Liver (tissue), 9 donors: ENCODE results near the gene BLTP1. TPM values are rescaled to one million over a fixed set of nuclear protein-coding genes. Genes with fewer than 3 reads are reported as not detected.

Experiments used
- DNase-seq: peaks from one replicate; pipeline ENCODE4 v3.0.0-alpha.2; 2017; ENCODE audit warnings: low spot score
- H3K27ac ChIP-seq, 2 donors: one replicate each; pipeline ENCODE4 v1.7.0; 2013; ENCODE audit warnings: inconsistent platforms in 2 of 2, low read length in 2 of 2, control low read depth in 1 of 2, low read depth in 1 of 2, mild to moderate bottlenecking in 1 of 2
- H3K27me3 ChIP-seq, 4 donors: one replicate each; pipeline versions ENCODE4 v1.6.1 to v1.7.0; 2013; ENCODE audit warnings: low read length in 3 of 4, inconsistent platforms in 1 of 4, mild to moderate bottlenecking in 1 of 4, moderate library complexity in 1 of 4; ENCODE audit not compliant: control insufficient read depth in 4 of 4, insufficient read depth in 4 of 4
- H3K36me3 ChIP-seq, 4 donors: one replicate each; pipeline versions ENCODE4 v1.6.1 to v1.7.0; 2013; ENCODE audit warnings: low read length in 3 of 4, mild to moderate bottlenecking in 3 of 4, low read depth in 1 of 4, moderate library complexity in 1 of 4; ENCODE audit not compliant: control insufficient read depth in 4 of 4, insufficient read depth in 3 of 4
- H3K4me1 ChIP-seq, 4 donors: one replicate each; pipeline versions ENCODE4 v1.6.1 to v1.7.0; 2013; ENCODE audit warnings: low read length in 3 of 4, mild to moderate bottlenecking in 3 of 4, moderate library complexity in 1 of 4; ENCODE audit not compliant: control insufficient read depth in 4 of 4, insufficient read depth in 4 of 4
- H3K4me3 ChIP-seq, 3 donors: one replicate each; pipeline versions ENCODE4 v1.6.1 to v1.7.0; 2013; ENCODE audit warnings: low read length in 3 of 3, control low read depth in 1 of 3, low read depth in 1 of 3, mild to moderate bottlenecking in 1 of 3
- H3K9ac ChIP-seq, 2 donors: one replicate each; pipeline ENCODE4 v1.7.0; 2013; ENCODE audit warnings: low read length in 2 of 2, mild to moderate bottlenecking in 2 of 2, moderate library complexity in 2 of 2, control low read depth in 1 of 2, low read depth in 1 of 2
- H3K9me3 ChIP-seq, 4 donors: one replicate each; pipeline versions ENCODE4 v1.6.1 to v1.7.0; 2013; ENCODE audit warnings: low read length in 3 of 4; ENCODE audit not compliant: control insufficient read depth in 4 of 4
- ATF3 ChIP-seq: IDR thresholded peaks from 2 replicates; pipeline ENCODE4 v1.6.1; 2016; ENCODE audit warnings: antibody characterized with exemption
- CTCF ChIP-seq: fragments of 150-350 bp; IDR thresholded peaks from 2 replicates; pipeline ENCODE4 v1.5.1; 2017; ENCODE audit warnings: improper control_type of control experiment, low read depth, low read length; ENCODE audit not compliant: missing input control
- EGR1 ChIP-seq, 2 donors: IDR thresholded peaks; 2 replicates each; pipeline ENCODE4 v1.6.1; 2016 to 2018; ENCODE audit warnings: antibody characterized with exemption in 2 of 2, low read depth in 2 of 2
- FOXA1 ChIP-seq: IDR thresholded peaks from 2 replicates; pipeline ENCODE4 v1.6.1; 2016; ENCODE audit warnings: antibody characterized with exemption
- FOXA2 ChIP-seq: IDR thresholded peaks from 2 replicates; pipeline ENCODE4 v1.6.1; 2016; ENCODE audit warnings: antibody characterized with exemption
- GABPA ChIP-seq, 2 donors: IDR thresholded peaks in 1 of 2; conservative IDR thresholded peaks in 1 of 2; 2 replicates each; pipeline ENCODE4 v1.6.1; 2016; ENCODE audit warnings: antibody characterized with exemption in 2 of 2, mild to moderate bottlenecking in 1 of 2, moderate library complexity in 1 of 2
- HNF4A ChIP-seq, 2 donors: conservative IDR thresholded peaks; 2 replicates each; pipeline ENCODE4 v1.6.1; 2016; ENCODE audit warnings: antibody characterized with exemption in 2 of 2, mild to moderate bottlenecking in 2 of 2
- HNF4G ChIP-seq: IDR thresholded peaks from 2 replicates; pipeline ENCODE4 v1.6.1; 2016; ENCODE audit warnings: antibody characterized with exemption
- JUND ChIP-seq, 2 donors: IDR thresholded peaks; 2 replicates each; pipeline ENCODE4 v1.6.1; 2016; ENCODE audit warnings: antibody characterized with exemption in 2 of 2
- MAX ChIP-seq: IDR thresholded peaks from 2 replicates; pipeline ENCODE4 v1.6.1; 2016; ENCODE audit warnings: antibody characterized with exemption
- NR2F2 ChIP-seq: IDR thresholded peaks from 2 replicates; pipeline ENCODE4 v1.6.1; 2016; ENCODE audit warnings: antibody characterized with exemption
- RAD21 ChIP-seq, 2 donors: IDR thresholded peaks; 2 replicates each; pipeline ENCODE4 v1.6.1; 2016; ENCODE audit warnings: antibody characterized with exemption in 2 of 2, mild to moderate bottlenecking in 2 of 2
- REST ChIP-seq: IDR thresholded peaks from 2 replicates; pipeline ENCODE4 v1.6.1; 2016; ENCODE audit warnings: antibody characterized with exemption, mild to moderate bottlenecking
- RXRA ChIP-seq, 2 donors: IDR thresholded peaks; 2 replicates each; pipeline ENCODE4 v1.6.1; 2017 to 2018; ENCODE audit warnings: antibody characterized with exemption in 2 of 2, mild to moderate bottlenecking in 1 of 2
- SP1 ChIP-seq: IDR thresholded peaks from 2 replicates; pipeline ENCODE4 v1.6.1; 2018; ENCODE audit warnings: antibody characterized with exemption, mild to moderate bottlenecking
- TAF1 ChIP-seq: conservative IDR thresholded peaks from 2 replicates; pipeline ENCODE4 v1.6.1; 2016; ENCODE audit warnings: antibody characterized with exemption, mild to moderate bottlenecking
- YY1 ChIP-seq: IDR thresholded peaks from 2 replicates; pipeline ENCODE4 v1.6.1; 2016; ENCODE audit warnings: antibody characterized with exemption, mild to moderate bottlenecking
- ZBTB33 ChIP-seq: IDR thresholded peaks from 2 replicates; pipeline ENCODE4 v1.6.1; 2016; ENCODE audit warnings: antibody characterized with exemption
- WGBS: extraction: QIAGEN DNeasy Blood & Tissue Kit; methylation state at CpG from one replicate; pipeline ENCODE4 v1.1.7; 2013; 5-methylcytosine and 5-hydroxymethylcytosine counted together
- polyA plus RNA-seq, 2 donors: library from polyadenylated mRNA; stranded (reverse) in 1 of 2; unstranded in 1 of 2; fragments of 200-250 nt in 1 of 2; fragments of >200 nt in 1 of 2; fragmentation: Nextera tagmentation in 1 of 2; extraction: Ambion mirVana in 1 of 2; gene quantifications; one replicate each; pipeline versions ENCODE4 v1.2.1 to v1.2.3, GENCODE V29; 2013 to 2015
- total RNA-seq, 2 donors: library from RNA; depleted of rRNA; stranded (reverse); fragments of >200 nt; gene quantifications; one replicate each; pipeline ENCODE4 v1.2.3, GENCODE V29; 2014
- donor health status: healthy.
- donor health status: healthy.
- donor health status: healthy.
- donor health status: healthy.
- donor health status: healthy.

Gene BLTP1
- total and polyA plus RNA-seq, 4 donors: 10.6 to 70.9 (median 25.3) TPM

- TF ChIP-seq JUND (IDR thresholded peaks at IDR 0.05): no peak
- 94% methylated on average over 4 of the region's 4 CpGs for WGBS
Observed at GRCh38 chr4:122167369-122167768, 15.2 kb downstream of the BLTP1 start.

GRCh38 chr4:122170775-122171174, 18.6 kb downstream of the BLTP1 start:
- Histone ChIP-seq H3K9ac (no peak overlapping the region), H3K9me3 (no peaks in the 10 kb centered on the region), H3K27ac (no peak overlapping the region), H3K27me3 (no peaks in the 10 kb centered on the region), H3K4me1 (peaks cover 0 to 4% (median 1%) of the 10 kb centered on the region in 4 donors), H3K4me3 (no peak overlapping the region), H3K36me3 (peaks cover 0 to 4% (median under 1%) of the 10 kb centered on the region in 4 donors)
- TF ChIP-seq ZBTB33 (no peak), MAX (no peak), CTCF (no peak), SP1 (no peak), HNF4A (conservative IDR thresholded peaks at IDR 0.05) (no peak), EGR1 (IDR thresholded peaks at IDR 0.05; ENCODE audit: low read depth in 2 of 2) (no peak), NR2F2 (no peak), RXRA (IDR thresholded peaks at IDR 0.05) (no peak), RAD21 (IDR thresholded peaks at IDR 0.05) (no peak), GABPA (IDR thresholded peaks at IDR 0.05 in 1 of 2, conservative IDR thresholded peaks at IDR 0.05 in 1 of 2) (no peak), HNF4G (no peak), REST (no peak), ATF3 (no peak), TAF1 (no peak), JUND (IDR thresholded peaks at IDR 0.05) (no peak), YY1 (no peak), FOXA2 (no peak), FOXA1 (no peak)
- 59% methylated on average over 1 of the region's 1 CpG for WGBS
- DNase-seq: no peak

More at GRCh38 chr4:122167369-122167768, 15.2 kb downstream of the BLTP1 start:
- Histone ChIP-seq H3K27ac (no peak overlapping the region), H3K27me3 (no peaks in the 10 kb centered on the region), H3K4me1 (peaks cover 0 to 5% (median 2%) of the 10 kb centered on the region in 4 donors), H3K9me3 (no peaks in the 10 kb centered on the region), H3K36me3 (no peaks in the 10 kb centered on the region), H3K9ac (no peak overlapping the region), H3K4me3 (no peak overlapping the region)
- no peak for DNase-seq
